WERI-Rb-1 (cell line): Measurements from ENCODE around the gene KIF3B.
"Not testable (repeated sequence)": the region's sequence is repeated elsewhere in the genome, so short reads cannot be mapped to it uniquely, and the experiment has no call there.

ENCODE experiments used
- DNase-seq: peaks from one replicate; pipeline ENCODE4 v3.0.0-alpha.2; 2020
- H3K27ac ChIP-seq: fragments of 250-450 bp; sonication (Bioruptor Pico); 2 replicates; pipeline ENCODE4 v1.5.1; 2020; ENCODE audit warnings: mild to moderate bottlenecking, moderate library complexity
- H3K27me3 ChIP-seq: fragments of 250-450 bp; sonication (Bioruptor Pico); 2 replicates; pipeline ENCODE4 v1.5.1; 2021; ENCODE audit warnings: mild to moderate bottlenecking, low read depth, moderate library complexity; ENCODE audit not compliant: insufficient read depth, severe bottlenecking
- H3K36me3 ChIP-seq: fragments of 250-450 bp; sonication (Bioruptor Pico); 2 replicates; pipeline ENCODE4 v1.5.1; 2020; ENCODE audit warnings: mild to moderate bottlenecking, moderate library complexity
- H3K4me3 ChIP-seq: 2 replicates; pipeline ENCODE4 v1.5.1; 2011; ENCODE audit warnings: low read depth, mild to moderate bottlenecking, control low read depth, low read length
- H3K9me3 ChIP-seq: fragments of 250-450 bp; sonication (Bioruptor Pico); 2 replicates; pipeline ENCODE4 v1.5.1; 2021; ENCODE audit warnings: mild to moderate bottlenecking, moderate library complexity; ENCODE audit not compliant: severe bottlenecking
- TF ChIP-seq, protein P1 (sequence below): IDR thresholded peaks from 2 replicates; pipeline ENCODE4 v1.5.1; 2011; ENCODE audit warnings: low read depth, mild to moderate bottlenecking, control low read depth, inconsistent platforms, low read length

The KIF3B gene

DNA sequence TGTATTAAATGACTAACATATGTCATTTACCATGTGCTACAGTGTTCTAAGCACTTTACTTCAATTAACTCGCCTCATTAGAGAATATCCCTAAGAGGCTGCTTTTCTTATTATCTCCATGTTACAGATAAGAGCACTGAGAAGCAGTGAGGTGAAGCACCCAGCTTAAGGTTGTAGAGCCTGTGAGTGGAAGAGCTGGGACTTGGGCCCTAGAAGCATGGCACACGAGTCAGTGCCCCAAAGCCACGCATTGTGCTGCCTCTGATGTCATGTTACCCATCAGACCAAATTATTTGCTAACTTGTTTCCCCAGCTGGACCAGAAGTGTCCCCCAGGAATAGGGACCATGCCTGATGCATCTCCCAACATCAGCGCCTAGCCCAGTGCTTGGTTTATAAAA is 35.6 kb upstream of the KIF3B start:
- TF ChIP-seq, protein P1, sequence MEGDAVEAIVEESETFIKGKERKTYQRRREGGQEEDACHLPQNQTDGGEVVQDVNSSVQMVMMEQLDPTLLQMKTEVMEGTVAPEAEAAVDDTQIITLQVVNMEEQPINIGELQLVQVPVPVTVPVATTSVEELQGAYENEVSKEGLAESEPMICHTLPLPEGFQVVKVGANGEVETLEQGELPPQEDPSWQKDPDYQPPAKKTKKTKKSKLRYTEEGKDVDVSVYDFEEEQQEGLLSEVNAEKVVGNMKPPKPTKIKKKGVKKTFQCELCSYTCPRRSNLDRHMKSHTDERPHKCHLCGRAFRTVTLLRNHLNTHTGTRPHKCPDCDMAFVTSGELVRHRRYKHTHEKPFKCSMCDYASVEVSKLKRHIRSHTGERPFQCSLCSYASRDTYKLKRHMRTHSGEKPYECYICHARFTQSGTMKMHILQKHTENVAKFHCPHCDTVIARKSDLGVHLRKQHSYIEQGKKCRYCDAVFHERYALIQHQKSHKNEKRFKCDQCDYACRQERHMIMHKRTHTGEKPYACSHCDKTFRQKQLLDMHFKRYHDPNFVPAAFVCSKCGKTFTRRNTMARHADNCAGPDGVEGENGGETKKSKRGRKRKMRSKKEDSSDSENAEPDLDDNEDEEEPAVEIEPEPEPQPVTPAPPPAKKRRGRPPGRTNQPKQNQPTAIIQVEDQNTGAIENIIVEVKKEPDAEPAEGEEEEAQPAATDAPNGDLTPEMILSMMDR = no peak
- peak; percentile 12 for DNase-seq
- peaks cover 2% of the 10 kb centered on the region; the same call in 1 of the 2 replicates for H3K36me3 ChIP-seq

DNA sequence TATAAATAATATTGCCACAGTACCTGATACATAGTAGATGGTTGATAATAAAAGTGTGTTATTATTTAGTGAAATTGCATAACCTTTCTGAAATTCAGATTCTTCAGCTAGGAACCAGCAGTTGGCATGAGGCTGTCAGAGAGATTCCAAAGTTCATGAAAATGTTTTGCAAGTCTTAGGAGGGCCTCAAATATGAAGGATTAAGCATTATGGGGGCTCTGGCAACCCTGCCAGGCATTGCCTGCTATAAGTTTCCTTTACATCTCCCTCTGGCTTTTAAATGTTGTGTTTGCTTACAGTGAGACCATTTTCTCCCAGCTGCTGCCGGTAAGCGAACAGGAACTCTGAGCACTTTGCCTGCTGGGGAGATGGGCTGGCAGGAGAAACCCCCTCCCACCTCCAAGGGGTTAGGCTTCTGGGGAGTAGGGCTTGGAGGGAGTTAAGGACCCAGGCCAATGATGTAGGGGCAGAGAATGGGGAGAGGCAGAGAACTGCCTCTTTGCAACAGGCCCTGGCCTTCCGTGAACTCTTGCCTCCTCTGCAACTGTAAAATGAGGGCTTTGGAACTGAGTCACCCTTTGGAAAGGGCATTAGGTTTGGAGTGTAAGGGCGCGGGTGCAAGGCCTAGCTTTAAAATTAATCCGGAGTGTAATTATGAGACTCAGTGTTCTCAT is 33.2 kb upstream of the KIF3B start:
- Histone ChIP-seq H3K27ac (no peak overlapping the region), H3K9me3 (no peaks in the 10 kb centered on the region), H3K27me3 (no peaks in the 10 kb centered on the region), H3K36me3 (no peaks in the 10 kb centered on the region), H3K4me3 (no peak overlapping the region)
- TF ChIP-seq, protein P1 = no peak
- no peak for DNase-seq

More for the DNA sequence above, 35.6 kb upstream of the KIF3B start:
- Histone ChIP-seq H3K9me3 (no peaks in the 10 kb centered on the region), H3K27ac (no peak overlapping the region), H3K27me3 (no peaks in the 10 kb centered on the region), H3K4me3 (no peak overlapping the region)

DNA sequence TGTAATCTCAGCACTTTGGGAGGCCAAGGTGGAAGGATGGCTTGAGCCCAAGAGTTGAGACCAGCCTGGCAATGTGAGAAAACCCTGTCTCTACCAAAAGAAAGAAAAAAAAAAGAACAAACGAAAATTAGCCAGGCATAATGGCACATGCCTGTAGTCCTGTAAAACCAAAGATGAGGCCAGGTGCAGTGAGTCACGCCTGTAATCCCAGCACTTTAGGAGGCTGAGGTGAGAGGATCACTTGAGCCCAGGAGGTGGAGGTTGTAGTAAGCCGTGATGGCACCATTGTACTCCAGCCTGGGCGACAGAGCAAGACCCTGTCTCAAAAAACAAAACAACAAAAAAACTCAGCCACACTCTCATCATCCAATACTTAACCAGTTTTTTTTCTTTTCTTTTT is 32.5 kb upstream of the KIF3B start:
- Histone ChIP-seq H3K27me3 (no peaks in the 10 kb centered on the region), H3K9me3 (no peaks in the 10 kb centered on the region), H3K4me3 (no peak overlapping the region), H3K36me3 (no peaks in the 10 kb centered on the region), H3K27ac (no peak overlapping the region)
- TF ChIP-seq, protein P1 = no peak
- DNase-seq = no peak

DNA sequence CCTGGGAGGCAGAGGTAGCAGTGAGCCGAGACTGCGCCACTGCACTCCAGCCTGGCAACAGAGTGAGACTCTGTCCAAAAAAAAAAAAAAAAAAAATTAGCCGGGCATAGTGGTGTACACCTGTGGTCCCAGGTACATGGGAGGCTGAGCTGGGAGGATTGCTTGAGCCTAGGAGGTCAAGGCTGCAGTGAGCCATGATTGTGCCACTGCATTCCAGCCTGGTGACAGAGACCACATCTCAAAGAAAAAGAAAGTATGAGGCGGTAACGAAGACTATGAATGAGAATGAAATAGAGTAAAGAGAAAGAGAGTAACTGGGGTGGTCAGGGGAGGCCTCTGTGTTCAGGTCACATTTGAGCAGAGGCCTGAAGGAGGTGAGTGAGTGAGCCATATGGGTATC is 31.2 kb upstream of the KIF3B start:
- H3K4me3 ChIP-seq, H3K27me3 ChIP-seq, DNase-seq, H3K36me3 ChIP-seq, H3K9me3 ChIP-seq, H3K27ac ChIP-seq: not testable (repeated sequence)

DNA sequence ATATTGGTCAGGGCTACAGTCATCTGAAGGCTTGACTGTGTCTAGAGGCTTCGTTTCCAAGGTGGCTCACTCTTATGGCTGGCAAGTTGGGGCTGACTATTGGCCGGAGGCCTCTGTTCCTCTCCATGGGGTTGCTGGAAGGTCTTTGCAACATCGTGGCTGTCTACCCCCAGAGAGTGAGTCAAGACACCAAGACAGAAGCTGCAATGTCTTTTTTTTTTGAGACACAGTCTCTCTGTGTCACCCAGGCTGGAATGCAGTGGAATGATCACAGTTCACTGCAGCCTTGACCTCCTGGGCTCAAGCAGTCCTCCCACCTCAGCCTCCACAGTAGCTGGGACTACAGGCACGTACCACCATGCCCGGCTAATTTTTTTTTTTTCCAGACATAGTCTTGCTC is 29.4 kb upstream of the KIF3B start:
- no peak for DNase-seq
- TF ChIP-seq, protein P1 = no peak
- no peaks in the 10 kb centered on the region for H3K9me3 ChIP-seq
- H3K27ac ChIP-seq = no peak overlapping the region
- no peaks in the 10 kb centered on the region for H3K27me3 ChIP-seq
- no peak overlapping the region for H3K4me3 ChIP-seq
- H3K36me3 ChIP-seq = no peaks in the 10 kb centered on the region

DNA sequence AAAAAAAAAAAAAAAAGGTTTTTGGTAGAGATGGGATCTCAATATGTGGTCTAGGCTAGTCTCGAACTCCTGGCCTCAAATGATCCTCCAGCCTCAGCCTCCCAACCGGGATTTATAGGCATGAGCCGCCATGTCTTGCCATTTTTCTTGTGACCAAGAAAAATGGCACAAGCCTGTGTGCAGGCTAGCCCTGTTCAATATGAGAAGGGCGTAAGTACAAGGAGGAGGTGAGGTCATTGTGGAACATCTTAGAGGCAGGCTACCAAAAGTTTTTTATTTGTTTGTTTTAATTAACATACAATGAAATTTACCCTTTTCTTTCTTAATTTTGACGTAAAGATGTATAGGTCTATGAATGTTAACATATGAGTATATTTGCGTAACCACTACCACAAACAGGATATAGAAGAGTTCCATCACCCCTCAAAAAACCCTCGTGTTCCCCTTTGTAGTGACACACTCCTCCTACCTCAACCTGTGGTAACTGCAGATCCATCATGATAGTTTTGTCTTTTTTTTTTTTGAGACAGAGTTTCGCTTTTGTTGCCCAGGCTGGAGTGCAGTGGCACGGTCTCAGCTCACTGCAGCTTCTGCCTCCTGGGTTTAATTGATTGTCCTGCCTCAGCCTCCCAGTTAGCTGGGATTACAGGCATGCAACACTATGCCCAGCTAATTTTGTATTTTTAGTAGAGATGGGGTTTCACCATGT is 28.3 kb upstream of the KIF3B start:
- no peak for DNase-seq
- Histone ChIP-seq H3K27ac (no peak overlapping the region), H3K27me3 (no peaks in the 10 kb centered on the region), H3K9me3 (no peaks in the 10 kb centered on the region), H3K36me3 (no peaks in the 10 kb centered on the region), H3K4me3 (no peak overlapping the region)
- TF ChIP-seq, protein P1 = no peak
